Mononuclear cell (primary cell): Measurements from ENCODE around the gene ZNF385B. TPM values are rescaled to one million over a fixed set of nuclear protein-coding genes. Genes with fewer than 3 reads are reported as not detected.
"Not testable (repeated sequence)": the region's sequence is repeated elsewhere in the genome, so short reads cannot be mapped to it uniquely, and the experiment has no call there.

Experiments used
- H3K27me3 ChIP-seq: 2 replicates; pipeline ENCODE4 v1.6.0; 2011; ENCODE audit warnings: low read length, control low read depth; ENCODE audit not compliant: insufficient read depth
- H3K4me1 ChIP-seq: 2 replicates; pipeline ENCODE4 v1.5.1; 2011; ENCODE audit warnings: mild to moderate bottlenecking, low read length, control low read depth; ENCODE audit not compliant: insufficient read depth
- H3K4me3 ChIP-seq: 2 replicates; pipeline ENCODE4 v1.5.1; 2011; ENCODE audit warnings: mild to moderate bottlenecking, low read length, moderate library complexity
- H3K9me3 ChIP-seq: 2 replicates; pipeline ENCODE4 v1.5.1; 2011; ENCODE audit warnings: low read depth, mild to moderate bottlenecking, control low read depth, low read length
- total RNA-seq: library from RNA; depleted of rRNA; stranded (reverse); fragments of >200 nt; gene quantifications from one replicate; pipeline ENCODE4 v1.2.3, GENCODE V29; 2012

ZNF385B gene
- total RNA-seq, 1 donor = not detected

GRCh38 chr2:179800776-179801175, 60.6 kb downstream of the ZNF385B start:
- Histone ChIP-seq H3K9me3 (no peaks in the 10 kb centered on the region), H3K4me3 (no peak overlapping the region), H3K4me1 (no peaks in the 10 kb centered on the region), H3K27me3 (no peaks in the 10 kb centered on the region)

- H3K4me1 ChIP-seq = no peaks in the 10 kb centered on the region
- H3K9me3 ChIP-seq = no peaks in the 10 kb centered on the region
- no peak overlapping the region for H3K4me3 ChIP-seq
- no peaks in the 10 kb centered on the region for H3K27me3 ChIP-seq
These were observed 65.0 kb downstream of the ZNF385B start for GRCh38 chr2:179796213-179797007.

- no peaks in the 10 kb centered on the region for H3K4me1 ChIP-seq
- no peak overlapping the region for H3K4me3 ChIP-seq
- H3K27me3 ChIP-seq = no peaks in the 10 kb centered on the region
- no peaks in the 10 kb centered on the region for H3K9me3 ChIP-seq
These were observed 67.5 kb downstream of the ZNF385B start for GRCh38 chr2:179793902-179794301.

GRCh38 chr2:179793238-179793637, 68.2 kb downstream of the ZNF385B start:
- no peaks in the 10 kb centered on the region for H3K4me1 ChIP-seq
- H3K4me3 ChIP-seq = no peak overlapping the region
- H3K9me3 ChIP-seq = no peaks in the 10 kb centered on the region
- H3K27me3 ChIP-seq = no peaks in the 10 kb centered on the region

- Histone ChIP-seq H3K4me1 (no peaks in the 10 kb centered on the region), H3K27me3 (no peaks in the 10 kb centered on the region), H3K4me3 (no peak overlapping the region), H3K9me3 (no peaks in the 10 kb centered on the region)
These were observed 70.9 kb downstream of the ZNF385B start for GRCh38 chr2:179790235-179791217.

- Histone ChIP-seq H3K9me3 (no peaks in the 10 kb centered on the region), H3K4me3 (no peak overlapping the region), H3K4me1 (no peaks in the 10 kb centered on the region), H3K27me3 (no peaks in the 10 kb centered on the region)
These were observed 73.3 kb downstream of the ZNF385B start for GRCh38 chr2:179788104-179788503.

- Histone ChIP-seq H3K9me3 (no peaks in the 10 kb centered on the region), H3K27me3 (no peaks in the 10 kb centered on the region), H3K4me1 (no peaks in the 10 kb centered on the region), H3K4me3 (no peak overlapping the region)
These were observed 73.8 kb downstream of the ZNF385B start for GRCh38 chr2:179787601-179788000.

- Histone ChIP-seq H3K4me3 (no peak overlapping the region), H3K9me3 (no peaks in the 10 kb centered on the region), H3K27me3 (no peaks in the 10 kb centered on the region), H3K4me1 (no peaks in the 10 kb centered on the region)
These were observed 75.5 kb downstream of the ZNF385B start for GRCh38 chr2:179785902-179786301.

GRCh38 chr2:179782346-179782745, 79.1 kb downstream of the ZNF385B start:
- not testable (repeated sequence) for H3K4me3 ChIP-seq, H3K4me1 ChIP-seq, H3K9me3 ChIP-seq, H3K27me3 ChIP-seq

GRCh38 chr2:179773986-179774385, 87.4 kb downstream of the ZNF385B start:
- Histone ChIP-seq H3K9me3 (no peaks in the 10 kb centered on the region), H3K4me3 (no peak overlapping the region), H3K27me3 (no peaks in the 10 kb centered on the region), H3K4me1 (no peaks in the 10 kb centered on the region)

GRCh38 chr2:179772346-179772745, 89.1 kb downstream of the ZNF385B start:
- Histone ChIP-seq H3K9me3 (no peaks in the 10 kb centered on the region), H3K4me3 (no peak overlapping the region), H3K4me1 (no peaks in the 10 kb centered on the region), H3K27me3 (no peaks in the 10 kb centered on the region)

GRCh38 chr2:179771791-179772190, 89.6 kb downstream of the ZNF385B start:
- H3K4me3 ChIP-seq = no peak overlapping the region
- H3K4me1 ChIP-seq = no peaks in the 10 kb centered on the region
- no peaks in the 10 kb centered on the region for H3K27me3 ChIP-seq
- H3K9me3 ChIP-seq = no peaks in the 10 kb centered on the region

GRCh38 chr2:179770029-179770428, 91.4 kb downstream of the ZNF385B start:
- Histone ChIP-seq H3K9me3 (no peaks in the 10 kb centered on the region), H3K4me3 (no peak overlapping the region), H3K27me3 (no peaks in the 10 kb centered on the region), H3K4me1 (no peaks in the 10 kb centered on the region)

- no peaks in the 10 kb centered on the region for H3K9me3 ChIP-seq
- H3K4me1 ChIP-seq = no peaks in the 10 kb centered on the region
- no peak overlapping the region for H3K4me3 ChIP-seq
- H3K27me3 ChIP-seq = no peaks in the 10 kb centered on the region
These were observed 92.1 kb downstream of the ZNF385B start for GRCh38 chr2:179769323-179769722.

- H3K27me3 ChIP-seq = no peaks in the 10 kb centered on the region
- no peaks in the 10 kb centered on the region for H3K9me3 ChIP-seq
- H3K4me3 ChIP-seq = no peak overlapping the region
- H3K4me1 ChIP-seq = no peaks in the 10 kb centered on the region
These were observed 92.6 kb downstream of the ZNF385B start for GRCh38 chr2:179768765-179769164.
